ENCODE results near the gene NDFIP1. TPM values are rescaled to one million over a fixed set of nuclear protein-coding genes. Genes with fewer than 3 reads are reported as not detected.

The NDFIP1 gene
- total RNA-seq, 1 experiment from 2014 or later = 37.8 TPM

DNA sequence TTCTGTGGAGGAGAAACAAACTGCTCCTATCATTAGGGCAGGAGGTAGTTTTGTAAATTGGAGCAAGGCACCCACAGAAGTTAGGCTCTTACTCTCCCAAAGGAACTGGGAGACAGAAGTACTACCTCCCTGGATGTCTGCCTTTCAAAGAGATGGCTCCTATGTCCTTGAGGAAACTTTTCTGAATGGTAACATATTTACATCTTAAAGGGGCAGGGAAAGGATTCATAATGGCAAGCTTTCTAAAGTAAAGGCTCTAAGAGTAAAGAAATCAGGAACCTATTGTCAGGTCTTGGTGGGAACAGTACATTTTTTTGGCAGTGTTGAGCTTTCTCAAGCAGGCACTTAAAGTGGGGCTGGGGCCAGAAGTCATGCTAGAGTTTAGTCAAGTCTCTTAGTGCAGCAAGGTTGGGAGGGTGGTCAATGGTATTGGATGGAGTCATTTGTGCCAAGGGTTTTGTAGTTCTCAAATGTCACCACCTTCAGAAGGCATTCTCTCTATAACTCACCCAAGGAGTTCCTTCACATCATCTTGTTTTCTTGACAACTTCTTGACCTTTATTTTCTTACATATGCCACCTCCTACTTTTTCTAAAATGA, 26.3 kb upstream of the NDFIP1 start:
- no TSS peak for BruUV-seq (replicated peaks)
- Histone ChIP-seq H3K4me1 (ENCODE audit: control insufficient read depth in 1 of 2, insufficient read depth in 2 of 2, low read length in 2 of 2) (no peaks in the 10 kb centered on the region), H2AFZ (ENCODE audit: low read depth, low read length, poor library complexity, severe bottlenecking) (no peak overlapping the region), H3K9me3 (ENCODE audit: control insufficient read depth in 1 of 2, insufficient read depth in 1 of 2, low read depth in 1 of 2, low read length in 2 of 2) (no peaks in the 10 kb centered on the region), H3K4me2 (ENCODE audit: low read length) (no peak overlapping the region), H3K4me3 (replicated peaks in 1 of 2; ENCODE audit: low read depth in 1 of 2, low read length in 2 of 2) (no peak overlapping the region), H3K9me2 (ENCODE audit: insufficient read depth) (no peaks in the 10 kb centered on the region), H4K20me1 (ENCODE audit: insufficient read depth) (no peaks in the 10 kb centered on the region), H3K79me2 (ENCODE audit: insufficient read depth, low read length) (no peaks in the 10 kb centered on the region), H3K9ac (ENCODE audit: low read length) (no peak overlapping the region), H3K27me3 (ENCODE audit: insufficient read depth, low read length) (no peaks in the 10 kb centered on the region), H3K36me3 (ENCODE audit: control insufficient read depth in 1 of 2, insufficient read depth in 2 of 2, low read length in 2 of 2) (no peaks in the 10 kb centered on the region), H3K27ac (ENCODE audit: low read depth, low read length) (no peak overlapping the region)
- DNase-seq (ENCODE audit: low read depth, low spot score) (no peak), ATAC-seq (no peak)
- POLR2A ChIA-PET = no interaction called here
- no peak for TF ChIP-seq REST (IDR thresholded peaks at IDR 0.05; ENCODE audit: low read depth)
- TF ChIP-seq RAD21 (IDR thresholded peaks at IDR 0.05; ENCODE audit: low read depth) = no peak
- TF ChIP-seq MAX (IDR thresholded peaks at IDR 0.05) = no peak
- TF ChIP-seq JUND (IDR thresholded peaks at IDR 0.05) = no peak
- TF ChIP-seq YY1 (IDR thresholded peaks at IDR 0.05; ENCODE audit: extremely low read depth, insufficient replicate concordance, low read depth, low read length) = no peak
- no peak for TF ChIP-seq FOSL1 (IDR thresholded peaks at IDR 0.05; ENCODE audit: low read depth)
- TF ChIP-seq POLR2AphosphoS5 (IDR thresholded peaks at IDR 0.05; ENCODE audit: low read depth, low read length) = no peak
- TF ChIP-seq SP1 (IDR thresholded peaks at IDR 0.05; ENCODE audit: low read depth) = no peak
- CTCF ChIA-PET = no interaction called here
- intact Hi-C loops (cut with micrococcal nuclease) = no loop called here
- RAD21 ChIA-PET (ENCODE audit: low non-redundant PET in 1 of 2, low total read pairs in 2 of 2, uncharacterized antibody in 2 of 2, unreplicated experiment in 2 of 2) = no interaction called here

Data from HCT116 (cell line).